Stimulated activated CD8-positive, alpha-beta memory T cell treated with anti-CD3 and anti-CD28 coated beads, Interleukin-2, amount 100 ng/mL, for 1 hour (primary cell): Measurements from ENCODE around the gene LPIN3.

ENCODE experiments used
- DNase-seq, 2 donors: peaks; one replicate each; pipeline ENCODE4 v3.0.0-alpha.2; 2020; ENCODE audit warnings: low read depth in 2 of 2

Gene LPIN3

DNA sequence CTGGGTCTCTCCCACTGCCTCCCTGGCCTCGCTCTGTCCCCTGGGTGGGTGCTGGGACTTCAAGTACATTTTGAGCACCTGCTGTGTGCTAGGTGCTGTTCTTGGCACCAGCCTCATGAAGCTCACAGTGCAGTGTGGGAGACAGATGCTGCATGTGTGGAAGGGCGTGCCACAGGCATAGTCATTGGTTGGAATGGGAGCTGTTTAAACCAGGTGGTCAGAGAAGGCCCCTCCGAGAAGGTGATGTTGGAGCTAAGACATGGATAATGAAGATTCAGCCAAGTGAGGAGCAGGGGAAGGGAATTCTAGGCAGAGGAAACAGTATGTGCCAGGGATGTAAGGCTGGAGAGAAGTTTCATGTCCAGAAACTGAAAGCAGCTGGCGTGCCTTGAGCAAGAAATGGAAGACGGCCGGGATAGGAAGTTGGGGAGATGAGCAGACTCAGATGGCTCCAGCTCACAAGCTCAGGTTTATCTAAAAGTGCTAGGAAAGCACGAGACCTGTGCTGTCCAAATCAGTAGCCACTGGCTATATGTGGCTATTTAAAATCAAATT, 9.9 kb downstream of the LPIN3 start:
- DNase-seq = no peak

DNA sequence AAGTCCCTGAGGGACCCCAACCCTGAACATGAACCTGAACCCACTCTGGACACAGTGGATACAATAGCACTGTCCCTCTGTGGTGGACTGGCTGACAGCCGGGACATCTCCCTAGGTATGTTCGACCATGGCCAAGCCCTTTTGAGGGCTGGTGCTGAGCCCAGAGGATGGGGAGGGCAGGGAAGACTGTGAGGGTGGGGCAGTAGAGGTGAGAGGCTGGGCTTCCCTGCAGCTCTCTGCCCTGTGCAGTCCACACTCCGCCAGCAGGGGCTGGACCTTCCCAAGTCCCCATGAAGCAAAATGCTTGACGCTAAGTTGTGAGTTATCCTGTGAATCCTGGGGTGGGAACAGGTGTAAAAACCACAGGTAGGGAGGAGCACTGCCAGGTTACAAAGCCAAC, 11.5 kb downstream of the LPIN3 start:
- no peak for DNase-seq

DNA sequence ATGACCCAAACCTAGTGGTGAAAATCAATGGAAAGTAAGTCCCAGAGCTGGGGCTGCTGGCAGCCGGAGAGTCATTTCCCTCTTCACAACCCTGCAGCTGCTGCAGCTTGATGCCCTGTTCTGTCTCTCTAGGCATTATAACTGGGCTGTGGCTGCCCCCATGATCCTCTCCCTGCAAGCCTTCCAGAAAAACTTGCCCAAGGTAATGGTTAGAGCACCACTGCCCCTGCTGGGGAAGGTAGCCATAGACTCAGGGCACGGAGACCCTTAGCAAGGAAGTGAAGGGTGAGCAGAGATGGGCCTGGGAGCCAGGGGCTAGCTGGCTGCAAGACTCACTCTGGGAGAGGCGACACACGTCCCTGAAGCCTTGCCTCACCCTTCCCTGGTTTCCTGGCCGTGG, 12.0 kb downstream of the LPIN3 start:
- no peak for DNase-seq

GRCh38 chr20:41353530-41353929, 12.9 kb downstream of the LPIN3 start:
- DNase-seq = no peak

- no peak for DNase-seq
Measured at GRCh38 chr20:41355192-41355591, 14.6 kb downstream of the LPIN3 start.

DNA sequence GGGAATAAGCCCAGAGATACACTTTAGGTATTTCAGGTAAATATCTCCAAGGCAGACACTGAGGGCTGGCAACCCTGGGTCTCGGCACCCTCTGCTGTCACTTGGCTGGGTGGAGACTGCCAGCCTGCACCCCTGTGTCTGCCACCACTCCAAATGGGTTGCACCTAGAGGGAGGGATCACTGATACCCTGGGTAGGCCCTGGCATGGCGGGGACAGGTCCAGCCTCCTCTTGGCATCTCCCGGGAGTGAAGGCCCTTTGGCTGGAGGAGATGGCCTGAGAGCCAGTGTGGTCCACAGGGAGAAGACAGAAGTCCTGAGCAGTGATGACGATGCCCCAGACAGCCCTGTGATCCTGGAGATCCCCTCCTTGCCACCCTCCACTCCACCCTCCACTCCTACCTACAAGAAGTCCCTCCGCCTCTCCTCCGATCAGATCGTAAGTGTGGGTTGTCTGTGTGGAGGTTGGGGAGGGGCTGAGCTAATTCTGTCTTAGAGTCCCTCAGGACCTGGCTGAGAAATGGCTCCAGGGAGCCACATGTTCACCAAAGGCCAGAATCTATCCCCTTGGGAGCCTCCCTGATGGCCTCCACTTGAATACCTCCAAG, 15.1 kb downstream of the LPIN3 start:
- DNase-seq = no peak

DNA sequence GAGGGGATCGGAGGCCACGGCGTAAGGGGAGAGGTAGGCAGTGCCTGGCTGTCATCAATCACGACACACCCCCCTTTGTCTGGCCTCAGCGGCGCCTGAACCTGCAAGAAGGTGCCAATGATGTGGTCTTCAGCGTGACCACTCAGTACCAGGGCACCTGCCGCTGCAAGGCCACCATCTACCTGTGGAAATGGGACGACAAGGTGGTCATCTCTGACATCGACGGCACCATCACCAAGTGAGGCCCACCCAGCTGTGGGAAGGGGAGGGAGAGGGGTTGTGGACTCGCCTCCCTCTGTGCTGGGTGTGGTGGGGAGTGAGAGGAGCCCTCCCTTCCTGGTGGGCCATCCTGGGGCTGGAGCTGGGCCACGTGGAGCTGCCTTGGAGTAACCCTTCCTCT, 16.3 kb downstream of the LPIN3 start:
- no peak for DNase-seq

GRCh38 chr20:41357424-41358163, 17.0 kb downstream of the LPIN3 start:
- no peak for DNase-seq

- DNase-seq = no peak
Measured at GRCh38 chr20:41358230-41358629, 17.6 kb downstream of the LPIN3 start.

- no peak for DNase-seq
Measured at GRCh38 chr20:41358717-41359116, 18.1 kb downstream of the LPIN3 start.

- DNase-seq = no peak
Measured at GRCh38 chr20:41359541-41360011, 19.0 kb downstream of the LPIN3 start.

DNA sequence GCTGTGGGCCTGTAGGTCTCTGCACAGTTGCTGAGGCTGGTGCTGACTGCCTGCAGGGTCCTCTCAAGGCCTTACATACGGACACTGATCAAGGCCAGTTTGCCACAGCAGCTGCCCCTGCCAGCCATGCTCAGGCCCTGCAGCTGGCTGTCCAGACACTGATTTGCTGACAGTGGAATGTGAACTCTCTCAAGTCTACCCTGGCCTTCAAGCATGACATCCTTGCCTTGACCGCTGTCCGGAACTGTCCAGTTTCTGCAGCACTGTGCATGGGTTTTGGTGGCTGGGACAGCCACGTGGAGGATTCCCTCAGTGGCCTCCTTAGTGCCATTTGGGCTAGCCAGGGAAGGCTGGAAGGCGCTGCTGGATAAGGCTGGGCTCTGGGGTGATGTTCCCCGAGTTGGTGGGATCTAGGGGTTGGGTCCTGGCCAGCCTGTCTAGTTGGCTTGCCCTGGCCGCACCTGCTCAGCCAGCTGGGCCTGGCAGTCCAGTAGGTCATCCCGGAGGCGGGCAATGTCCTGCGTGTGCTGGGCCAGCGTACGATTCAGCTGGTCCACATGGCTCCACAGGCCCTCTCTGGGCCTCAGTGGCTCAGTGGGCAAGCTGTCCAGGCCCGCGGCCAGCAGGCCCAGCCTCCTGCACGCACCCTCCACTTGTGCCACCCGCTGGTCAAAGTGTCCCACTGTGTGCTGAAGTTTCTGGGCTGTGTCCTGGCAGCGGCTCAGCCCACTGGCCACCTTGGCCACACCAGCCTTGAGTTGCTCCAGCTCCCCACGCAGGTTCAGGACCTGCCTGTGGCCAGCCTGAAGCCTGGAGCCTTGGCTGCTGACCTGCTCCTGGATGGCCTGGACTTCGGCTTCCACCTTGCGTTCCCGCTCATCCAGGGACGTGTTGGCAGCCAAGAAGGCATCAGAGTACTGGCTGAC, 20.5 kb downstream of the LPIN3 start:
- DNase-seq = no peak

GRCh38 chr20:41361757-41362747, 21.4 kb downstream of the LPIN3 start:
- DNase-seq = no peak

DNA sequence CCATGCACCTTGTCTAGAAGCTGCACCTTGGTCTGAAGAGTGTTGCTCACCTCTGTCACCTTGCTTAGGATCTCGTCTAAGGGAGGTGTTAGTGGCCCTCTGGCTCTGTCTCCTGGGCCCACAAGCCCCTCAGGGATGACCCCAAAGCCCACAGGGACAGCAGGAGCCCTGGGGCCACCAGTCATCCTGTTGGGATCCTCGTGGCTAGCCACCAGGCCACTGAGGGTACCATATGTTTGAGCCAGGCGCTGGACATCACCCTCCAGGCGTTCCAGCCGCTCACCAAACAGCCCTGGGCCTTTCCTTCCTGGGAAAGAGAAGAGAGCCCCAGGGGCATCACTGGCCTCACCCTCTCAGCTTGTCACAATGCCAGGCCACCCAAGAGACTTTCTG, 22.1 kb downstream of the LPIN3 start:
- DNase-seq = no peak

GRCh38 chr20:41363601-41364000, 23.0 kb downstream of the LPIN3 start:
- DNase-seq = no peak

- no peak for DNase-seq
Measured at GRCh38 chr20:41364236-41364855, 23.7 kb downstream of the LPIN3 start.

DNA sequence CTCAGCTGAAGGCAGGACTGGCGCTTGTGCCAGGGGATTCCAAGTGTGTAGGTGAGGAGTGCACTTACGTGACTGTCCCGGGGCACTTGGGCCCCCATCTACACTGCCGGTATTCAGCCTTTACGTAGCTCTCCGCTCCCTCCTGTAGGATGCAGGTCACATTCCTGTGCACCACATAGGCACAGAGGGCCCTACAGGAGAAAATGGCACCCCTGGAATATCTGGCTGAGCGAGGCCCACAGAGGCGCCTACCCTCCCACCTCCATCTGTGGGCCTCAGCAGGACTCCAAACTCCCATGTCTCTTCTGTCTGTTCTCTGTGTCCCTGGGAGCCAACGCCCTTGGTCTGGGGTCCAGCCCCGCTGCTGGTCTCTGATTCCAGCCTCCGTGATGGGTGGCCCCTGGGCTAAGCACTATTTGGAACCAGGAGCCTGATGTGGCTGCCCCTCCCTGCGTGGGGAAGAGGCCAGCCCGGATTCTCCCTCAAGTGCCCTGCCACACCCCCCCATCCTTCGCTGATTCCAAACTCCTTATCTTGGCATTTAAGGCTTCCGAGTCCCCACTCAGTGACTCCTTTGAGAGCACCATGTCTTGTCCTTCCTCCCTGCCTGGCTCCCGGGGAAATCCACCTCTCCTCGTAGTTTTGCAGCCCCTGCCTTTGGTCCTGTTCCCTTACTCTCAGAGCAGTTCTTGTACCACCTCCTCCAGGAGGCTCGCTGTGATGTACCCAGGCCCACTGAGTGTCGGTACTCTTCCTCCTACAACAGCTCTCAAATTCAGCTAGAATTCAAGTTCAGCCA, 24.5 kb downstream of the LPIN3 start:
- no peak for DNase-seq

DNA sequence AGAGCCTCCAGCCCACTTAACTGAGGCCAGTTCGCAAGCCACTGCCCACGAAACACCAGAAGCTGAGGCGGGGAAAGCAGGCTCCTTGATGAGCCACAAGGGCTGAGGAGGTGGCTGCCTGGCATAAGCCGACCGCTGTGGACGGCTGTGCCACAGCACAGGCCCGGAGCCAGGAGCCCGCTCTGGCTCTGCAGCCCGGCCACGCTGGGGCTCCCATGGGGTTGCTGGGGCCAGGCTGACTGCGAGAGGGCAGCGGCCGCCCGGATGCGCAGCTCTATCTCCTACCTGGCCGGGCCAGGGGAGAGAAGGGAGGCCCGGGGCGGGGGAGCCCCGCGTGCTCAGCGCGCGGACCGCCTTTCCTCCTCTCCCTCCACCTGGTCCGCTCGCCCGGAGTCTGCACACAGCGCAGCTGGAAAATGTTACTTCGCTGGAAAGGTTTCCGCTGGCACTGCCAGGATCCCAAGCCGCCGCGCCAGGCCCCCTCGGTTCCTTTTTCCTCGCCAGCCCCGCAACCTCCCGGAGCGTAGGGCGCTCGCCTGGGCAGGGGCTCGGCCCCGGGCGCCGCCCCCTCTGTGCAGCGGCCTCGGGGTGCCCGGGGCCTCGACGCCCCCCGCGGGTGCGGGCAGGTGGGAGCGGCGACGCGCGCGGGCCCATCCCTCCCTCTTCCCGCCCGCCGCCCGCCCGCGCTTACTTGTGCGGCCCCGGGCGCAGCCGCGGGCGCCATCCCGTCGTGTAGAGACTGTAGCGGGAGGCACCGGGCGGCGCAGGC, 25.3 kb downstream of the LPIN3 start:
- no peak for DNase-seq
